Stimulated activated CD8-positive, alpha-beta memory T cell treated with anti-CD3 and anti-CD28 coated beads, Interleukin-12 subunit alpha, Interleukin-12 subunit beta, amount 100 ng/mL, for 4 hours (primary cell): ENCODE data around the gene RPS5.
"Not testable (repeated sequence)": the region's sequence is repeated elsewhere in the genome, so short reads cannot be mapped to it uniquely, and the experiment has no call there.

ENCODE experiments used
- DNase-seq: peaks from one replicate; pipeline ENCODE4 v3.0.0-alpha.2; 2020; ENCODE audit warnings: low read depth

The RPS5 gene

GRCh38 chr19:58406818-58407657 is 20.0 kb downstream of the RPS5 start:
- no peak for DNase-seq

- no peak for DNase-seq
Observed at GRCh38 chr19:58407658-58408151, 20.6 kb downstream of the RPS5 start.

- DNase-seq, result peak; percentile 93
Observed at GRCh38 chr19:58408152-58409009, 21.3 kb downstream of the RPS5 start, which contains the start of gene ZNF584. Gene ZNF584, plus strand, starts transcription at chr19:58408649. Its CDS starts 499 bp downstream, at chr19:58409148.

- DNase-seq, result no peak
Observed at GRCh38 chr19:58409010-58409790, 22.1 kb downstream of the RPS5 start.

GRCh38 chr19:58416604-58417003 is 29.5 kb downstream of the RPS5 start:
- no peak for DNase-seq

- DNase-seq, result no peak
Observed at GRCh38 chr19:58417071-58417470, 30.0 kb downstream of the RPS5 start.

- no peak for DNase-seq
Observed at GRCh38 chr19:58428617-58429016, 41.5 kb downstream of the RPS5 start.

GRCh38 chr19:58429745-58430144 is 42.7 kb downstream of the RPS5 start:
- no peak for DNase-seq

- DNase-seq, result no peak
Observed at GRCh38 chr19:58434217-58434616, 47.1 kb downstream of the RPS5 start.

GRCh38 chr19:58439576-58440554 is 52.8 kb downstream of the RPS5 start, which contains the start of gene ZNF132:
Gene ZNF132, minus strand, starts transcription at chr19:58440153. Its CDS starts 332 bp downstream, at chr19:58439821.
- DNase-seq, result peak; percentile 86

GRCh38 chr19:58440556-58440955 is 53.5 kb downstream of the RPS5 start:
- DNase-seq, result no peak

GRCh38 chr19:58442986-58443385 is 55.9 kb downstream of the RPS5 start:
- not testable (repeated sequence) for DNase-seq
